GM12878 (cell line): ENCODE data around the gene GEMIN2. TPM values are rescaled to one million over a fixed set of nuclear protein-coding genes. Genes with fewer than 3 reads are reported as not detected.
A peak's percentile ranks its signal among the peaks of the same experiment; 100 is the strongest.

Experiments used
- ATAC-seq: fragments of 200-7000 bp; cut with Tn5 transposase; 3 replicates; pipeline ENCODE4 v1.9.1; 2020; ENCODE audit warnings: mild to moderate bottlenecking, moderate library complexity
- BruUV-seq: library from RNA; stranded (reverse); fragments of 400-500 nt; replicated peaks from 2 replicates; lab custom pipeline; 2021; lab: Mats Ljungman, UMichigan
- CTCF ChIA-PET: fragments of 300-600 bp; sonication (Branson Sonifier 250); formaldehyde crosslinking; extraction: SDS; loops from one replicate; lab custom pipeline; 2021; ENCODE audit warnings: inconsistent platforms; lab: Yijun Ruan, JAX
- POLR2A ChIA-PET: fragments of 350-600 bp; formaldehyde crosslinking; extraction: SDS; loops from one replicate; lab custom pipeline; 2021; ENCODE audit warnings: inconsistent platforms; lab: Charles Lee
- RAD21 ChIA-PET: fragments of 300-600 bp; sonication (Branson Sonifier 250); formaldehyde crosslinking; loops from one replicate; lab custom pipeline; 2023; ENCODE audit warnings: antibody characterized with exemption; ENCODE audit not compliant: unreplicated experiment; lab: Charles Lee
- SMC1A ChIA-PET: fragments of 300-600 bp; sonication (Branson Sonifier 250); formaldehyde crosslinking; loops from one replicate; lab custom pipeline; 2023; ENCODE audit not compliant: unreplicated experiment, uncharacterized antibody; lab: Charles Lee
- DNase-seq: peaks from one replicate; pipeline ENCODE4 v3.0.0-alpha.2; 2011; ENCODE audit warnings: low read depth, low spot score
- FAIRE-seq: peaks from 3 replicates; lab custom pipeline; 2011; peaks lifted over from hg19 to GRCh38; lab: Jason Lieb, UNC
- H2AFZ ChIP-seq: 2 replicates; pipeline ENCODE4 v1.6.0; 2011; ENCODE audit warnings: low read depth, low read length, control low read depth; ENCODE audit not compliant: control insufficient read depth
- H3K27ac ChIP-seq: 2 replicates; pipeline ENCODE4 v1.5.1; 2011; ENCODE audit warnings: control low read depth; ENCODE audit not compliant: control insufficient read depth, insufficient read depth
- H3K27me3 ChIP-seq, 2 experiments: replicated peaks in 1 of 2; 2 replicates each; pipeline versions ENCODE4 v1.6.0 to v1.6.1; 2011; ENCODE audit warnings: low read length in 1 of 2; ENCODE audit not compliant: control insufficient read depth in 2 of 2, insufficient read depth in 2 of 2
- H3K36me3 ChIP-seq, 2 experiments: 2 replicates each; pipeline ENCODE4 v1.5.1; 2011; ENCODE audit warnings: low read length in 1 of 2; ENCODE audit not compliant: control insufficient read depth in 2 of 2, insufficient read depth in 2 of 2
- H3K4me1 ChIP-seq: 2 replicates; pipeline ENCODE4 v1.6.1; 2011; ENCODE audit warnings: mild to moderate bottlenecking, low read length, moderate library complexity, mixed read lengths; ENCODE audit not compliant: control insufficient read depth, insufficient read depth
- H3K4me2 ChIP-seq: 2 replicates; pipeline ENCODE4 v1.6.0; 2011; ENCODE audit warnings: control low read depth; ENCODE audit not compliant: control insufficient read depth, insufficient read depth
- H3K4me3 ChIP-seq: fragments of 200-600 bp; sonication (generic); 2 replicates; pipeline ENCODE4 v1.5.1; 2016
- H3K79me2 ChIP-seq: 2 replicates; pipeline ENCODE4 v1.6.0; 2011; ENCODE audit warnings: low read length; ENCODE audit not compliant: control insufficient read depth, insufficient read depth
- H3K9ac ChIP-seq: 2 replicates; pipeline ENCODE4 v1.8.0; 2011; ENCODE audit warnings: low read length, control low read depth, mixed read lengths; ENCODE audit not compliant: control insufficient read depth, insufficient read depth
- H3K9me3 ChIP-seq: replicated peaks from 3 replicates; pipeline ENCODE4 v1.5.1; 2011; ENCODE audit warnings: mild to moderate bottlenecking, low read length; ENCODE audit not compliant: control insufficient read depth, insufficient read depth
- H4K20me1 ChIP-seq: 2 replicates; pipeline ENCODE4 v1.6.0; 2011; ENCODE audit not compliant: control insufficient read depth, insufficient read depth
- CBFB ChIP-seq: IDR thresholded peaks from 2 replicates; pipeline ENCODE4 v1.6.1; 2016; ENCODE audit warnings: antibody characterized with exemption, low read depth
- EGR1 ChIP-seq, 2 experiments: IDR thresholded peaks; 1 replicate in 1 of 2; 2 replicates in 1 of 2; pipeline ENCODE4 v1.6.1; 2011 to 2012; ENCODE audit warnings: low read depth in 2 of 2, low read length in 2 of 2, borderline replicate concordance in 1 of 2, mild to moderate bottlenecking in 1 of 2, moderate library complexity in 1 of 2
- EZH2 ChIP-seq: IDR thresholded peaks from 2 replicates; pipeline ENCODE4 v1.6.1; 2012; ENCODE audit warnings: low read depth, mild to moderate bottlenecking, control low read depth, inconsistent platforms, low read length, borderline replicate concordance; ENCODE audit not compliant: control insufficient read depth
- FOXM1 ChIP-seq: IDR thresholded peaks from 2 replicates; pipeline ENCODE4 v1.6.1; 2012; ENCODE audit warnings: low read depth, mild to moderate bottlenecking, inconsistent platforms, low read length, moderate library complexity
- GABPA ChIP-seq: IDR thresholded peaks from 2 replicates; pipeline ENCODE4 v1.6.1; 2014; ENCODE audit warnings: antibody characterized with exemption, low read depth, mild to moderate bottlenecking, inconsistent platforms
- JUND ChIP-seq: IDR thresholded peaks from 2 replicates; pipeline ENCODE4 v1.6.1; 2012; ENCODE audit warnings: low read depth, mild to moderate bottlenecking, low read length, improper control_type of control experiment, moderate library complexity
- MTA3 ChIP-seq: IDR thresholded peaks from 2 replicates; pipeline ENCODE4 v1.6.1; 2012; ENCODE audit warnings: low read length, inconsistent platforms, borderline replicate concordance
- PML ChIP-seq: IDR thresholded peaks from 2 replicates; pipeline ENCODE4 v1.6.1; 2012; ENCODE audit warnings: low read length, inconsistent platforms
- POLR2AphosphoS5 ChIP-seq: IDR thresholded peaks from 2 replicates; pipeline ENCODE4 v1.6.1; 2011; ENCODE audit warnings: mild to moderate bottlenecking, low read length, inconsistent platforms
- POU2F2 ChIP-seq: IDR thresholded peaks from 3 replicates; pipeline ENCODE4 v1.6.1; 2011; ENCODE audit warnings: low read depth, mild to moderate bottlenecking, low read length, borderline replicate concordance
- SMARCA5 ChIP-seq: fragments of 450-650 bp; IDR thresholded peaks from 2 replicates; pipeline ENCODE4 v1.6.1; 2017; ENCODE audit warnings: mild to moderate bottlenecking
- TCF12 ChIP-seq: IDR thresholded peaks from 2 replicates; pipeline ENCODE4 v1.6.1; 2011; ENCODE audit warnings: low read depth, mild to moderate bottlenecking, low read length
- ZSCAN29 ChIP-seq: fragments of 450-650 bp; IDR thresholded peaks from 2 replicates; pipeline ENCODE4 v1.6.1; 2017; ENCODE audit warnings: mild to moderate bottlenecking, moderate library complexity
- WGBS: methylation state at CpG from one replicate; pipeline ENCODE4 v1.1.6; 2016; ENCODE audit warnings: low lambda C conversion rate; ENCODE audit not compliant: insufficient replicate concordance, insufficient coverage; ENCODE audit errors: missing lambda C conversion rate; 5-methylcytosine and 5-hydroxymethylcytosine counted together
- in situ Hi-C: fragments of 300-500 bp; cut with MboI; formaldehyde crosslinking; loops from 9 replicates; pipeline ENCODE4 v1.14.3; 2018; ENCODE audit warnings: mixed read lengths
- intact Hi-C: fragments of 100-400 bp; cut with micrococcal nuclease; formaldehyde crosslinking; loops from one replicate; pipeline ENCODE4 v1.14.2; 2022; ENCODE audit not compliant: unreplicated experiment
- polyA plus RNA-seq, 11 experiments: library from polyadenylated mRNA; depleted of rRNA in 4 of 11; unstranded in 6 of 11; stranded (reverse) in 5 of 11; fragments of >200 nt; fragmentation: Nextera tagmentation in 4 of 11; fragmentation: Illumina TruSeq in 1 of 11; extraction: Ambion mirVana in 4 of 11; extraction: Trizol in 1 of 11; gene quantifications; 1 replicate in 1 of 11; 2 replicates in 10 of 11; pipeline versions ENCODE4 v1.2.1 to v1.2.3, GENCODE V29; 2011 to 2016; ENCODE audit warnings: inconsistent platforms in 2 of 11, missing spikeins in 2 of 11, low read depth in 1 of 11
- total RNA-seq, 4 experiments: library from RNA; depleted of rRNA in 3 of 4; stranded (reverse); fragments of >200 nt in 3 of 4; fragmentation: Illumina TruSeq in 1 of 4; extraction: Trizol in 1 of 4; gene quantifications; 2 replicates each; pipeline versions ENCODE4 v1.2.1 to v1.2.3, GENCODE V29; 2013 to 2021
- TF ChIP-seq, protein P1 (sequence below): IDR thresholded peaks from 2 replicates; pipeline ENCODE4 v1.6.1; 2011; ENCODE audit warnings: mild to moderate bottlenecking, low read depth, low read length, moderate library complexity; ENCODE audit not compliant: insufficient replicate concordance
- TF ChIP-seq, protein P2 (sequence below): fragments of 150-350 bp; IDR thresholded peaks from 2 replicates; pipeline ENCODE4 v1.6.1; 2016; ENCODE audit warnings: low read depth, low read length

The GEMIN2 gene
- total and polyA plus RNA-seq, 10 of the 15 experiments (the other 5 are each of a cell fraction or from before 2014, with no cell fraction given) = 25.9 to 69.3 (median 46.1) TPM

DNA sequence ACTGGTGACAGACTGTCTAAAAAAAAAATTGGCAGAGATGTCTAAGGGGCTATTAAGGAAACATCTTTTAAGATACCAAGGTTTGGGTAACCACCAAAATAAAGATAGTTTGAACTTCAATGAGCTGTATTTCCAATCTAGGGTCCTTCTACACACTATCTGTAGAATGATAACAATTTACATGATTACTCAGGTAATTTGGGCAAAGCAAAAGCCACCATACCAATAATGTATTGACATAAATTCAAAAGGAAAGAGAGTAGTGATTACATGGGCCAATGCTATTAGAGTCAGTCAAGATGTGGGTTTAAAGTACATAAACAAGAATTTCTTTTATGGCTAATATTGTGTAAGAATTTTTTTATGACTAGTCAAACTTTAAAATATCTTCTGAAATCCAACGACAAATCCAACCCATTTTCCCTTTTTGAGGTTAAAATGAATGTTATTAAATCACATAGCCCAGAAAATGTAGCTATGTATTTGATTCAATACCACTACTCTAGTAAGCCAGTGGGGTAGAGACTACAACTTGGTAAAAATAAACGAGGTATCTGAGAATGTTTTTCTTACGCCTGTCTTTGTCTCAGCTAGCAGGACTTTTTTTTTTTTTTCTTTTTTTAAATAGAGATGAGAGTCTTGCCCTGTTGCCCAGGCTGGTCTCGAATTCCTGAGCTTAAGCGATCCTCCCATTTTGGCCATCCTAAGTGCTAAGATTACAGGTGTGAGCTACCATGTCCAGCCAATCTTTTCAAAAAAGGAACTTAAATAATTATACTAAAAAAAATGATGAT is 71.3 kb downstream of the GEMIN2 start:
- no peak overlapping the region for H3K9ac ChIP-seq
- intact Hi-C loops = no loop called here
- in situ Hi-C loops = no loop called here
- H3K4me3 ChIP-seq = no peak overlapping the region
- no peak overlapping the region for H3K4me2 ChIP-seq
- H2AFZ ChIP-seq = no peak overlapping the region
- CTCF ChIA-PET = interaction anchor here (0.9 to 1.1 kb wide), 2 partner anchors 46 to 191 kb away, joined by 3 read pairs; no protein-coding TSS in a partner anchor
- no peak for DNase-seq
- SMC1A ChIA-PET = interaction anchor here (0.9 to 1.2 kb wide), 3 partner anchors 15 to 66 kb away, joined by 3 to 6 read pairs (median 4); partner anchors contain the start of gene TRAPPC6B
- BruUV-seq = no TSS peak
- no peak overlapping the region for H3K27ac ChIP-seq
- H4K20me1 ChIP-seq = no peaks in the 10 kb centered on the region
- RAD21 ChIA-PET = no interaction called here
- H3K36me3 ChIP-seq = peaks cover 8 to 21% of the 10 kb centered on the region in 2 experiments
- H3K79me2 ChIP-seq = peaks cover 2% of the 10 kb centered on the region
- FAIRE-seq = no peak
- no peaks in the 10 kb centered on the region for H3K27me3 ChIP-seq
- H3K4me1 ChIP-seq = no peaks in the 10 kb centered on the region
- WGBS = 76% methylated on average over 5 of the region's 5 CpGs
- TF ChIP-seq SMARCA5 (no peak), POU2F2 (no peak), JUND (no peak), TCF12 (no peak), ZSCAN29 (no peak), MTA3 (0 out of 2 replicates have a peak, but pooled peaks have one; percentile 1), EGR1 (IDR thresholded peaks at IDR 0.05; ENCODE audit: borderline replicate concordance in 1 of 2, low read depth in 2 of 2, low read length in 2 of 2) (no peak), PML (peak; percentile 32; the same call in 1 of the 2 replicates), FOXM1 (no peak), CBFB (0 out of 2 replicates have a peak, but pooled peaks have one; percentile 12), EZH2 (no peak), GABPA (no peak), POLR2AphosphoS5 (peak; percentile 59; the same call in 1 of the 2 replicates)
- TF ChIP-seq, protein P1, sequence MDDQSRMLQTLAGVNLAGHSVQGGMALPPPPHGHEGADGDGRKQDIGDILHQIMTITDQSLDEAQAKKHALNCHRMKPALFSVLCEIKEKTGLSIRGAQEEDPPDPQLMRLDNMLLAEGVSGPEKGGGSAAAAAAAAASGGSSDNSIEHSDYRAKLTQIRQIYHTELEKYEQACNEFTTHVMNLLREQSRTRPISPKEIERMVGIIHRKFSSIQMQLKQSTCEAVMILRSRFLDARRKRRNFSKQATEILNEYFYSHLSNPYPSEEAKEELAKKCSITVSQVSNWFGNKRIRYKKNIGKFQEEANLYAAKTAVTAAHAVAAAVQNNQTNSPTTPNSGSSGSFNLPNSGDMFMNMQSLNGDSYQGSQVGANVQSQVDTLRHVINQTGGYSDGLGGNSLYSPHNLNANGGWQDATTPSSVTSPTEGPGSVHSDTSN = no peak
- TF ChIP-seq, protein P2, sequence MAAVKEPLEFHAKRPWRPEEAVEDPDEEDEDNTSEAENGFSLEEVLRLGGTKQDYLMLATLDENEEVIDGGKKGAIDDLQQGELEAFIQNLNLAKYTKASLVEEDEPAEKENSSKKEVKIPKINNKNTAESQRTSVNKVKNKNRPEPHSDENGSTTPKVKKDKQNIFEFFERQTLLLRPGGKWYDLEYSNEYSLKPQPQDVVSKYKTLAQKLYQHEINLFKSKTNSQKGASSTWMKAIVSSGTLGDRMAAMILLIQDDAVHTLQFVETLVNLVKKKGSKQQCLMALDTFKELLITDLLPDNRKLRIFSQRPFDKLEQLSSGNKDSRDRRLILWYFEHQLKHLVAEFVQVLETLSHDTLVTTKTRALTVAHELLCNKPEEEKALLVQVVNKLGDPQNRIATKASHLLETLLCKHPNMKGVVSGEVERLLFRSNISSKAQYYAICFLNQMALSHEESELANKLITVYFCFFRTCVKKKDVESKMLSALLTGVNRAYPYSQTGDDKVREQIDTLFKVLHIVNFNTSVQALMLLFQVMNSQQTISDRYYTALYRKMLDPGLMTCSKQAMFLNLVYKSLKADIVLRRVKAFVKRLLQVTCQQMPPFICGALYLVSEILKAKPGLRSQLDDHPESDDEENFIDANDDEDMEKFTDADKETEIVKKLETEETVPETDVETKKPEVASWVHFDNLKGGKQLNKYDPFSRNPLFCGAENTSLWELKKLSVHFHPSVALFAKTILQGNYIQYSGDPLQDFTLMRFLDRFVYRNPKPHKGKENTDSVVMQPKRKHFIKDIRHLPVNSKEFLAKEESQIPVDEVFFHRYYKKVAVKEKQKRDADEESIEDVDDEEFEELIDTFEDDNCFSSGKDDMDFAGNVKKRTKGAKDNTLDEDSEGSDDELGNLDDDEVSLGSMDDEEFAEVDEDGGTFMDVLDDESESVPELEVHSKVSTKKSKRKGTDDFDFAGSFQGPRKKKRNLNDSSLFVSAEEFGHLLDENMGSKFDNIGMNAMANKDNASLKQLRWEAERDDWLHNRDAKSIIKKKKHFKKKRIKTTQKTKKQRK = no peak
- no peaks in the 10 kb centered on the region for H3K9me3 ChIP-seq
- POLR2A ChIA-PET = interaction anchor here (0.5 to 1.2 kb wide), 3 partner anchors 15 to 87 kb away, joined by 4 to 5 read pairs (median 4); partner anchors contain the start of gene TRAPPC6B
- ATAC-seq = no peak
